ENCODE measurements around the gene ZNF862. TPM values are rescaled to one million over a fixed set of nuclear protein-coding genes. Genes with fewer than 3 reads are reported as not detected.

The ZNF862 gene
- total and polyA plus RNA-seq, 2 of the 8 experiments (the other 6 are each of a cell fraction or from before 2014, with no cell fraction given): 1.8 to 3.9 TPM

DNA sequence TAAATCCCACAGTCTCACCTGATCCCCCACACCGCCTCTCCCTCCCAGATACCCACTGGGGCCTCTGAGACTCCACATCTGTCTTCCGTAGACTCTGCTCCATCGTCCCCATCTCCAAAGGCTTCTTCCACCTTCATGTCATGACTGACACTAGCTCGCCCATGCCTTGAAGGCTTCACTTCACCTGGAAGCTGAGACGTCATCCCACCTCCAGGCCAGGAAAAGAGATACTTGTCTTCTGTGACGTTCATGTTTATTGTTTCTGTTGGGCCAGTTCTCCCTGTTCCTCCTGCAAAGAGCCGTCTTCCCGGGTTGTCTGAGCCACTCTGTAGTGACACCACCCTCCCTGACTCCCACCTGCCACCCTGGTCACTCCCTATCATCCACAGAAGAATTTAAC lies 3.6 kb upstream of the ZNF862 start:
- Histone ChIP-seq H4K5ac (ENCODE audit: insufficient read length, low read depth, low read length) (no peak overlapping the region), H3K23ac (ENCODE audit: insufficient read length) (no peak overlapping the region), H3K23me2 (ENCODE audit: low read depth, low read length) (peaks cover 5% of the 10 kb centered on the region; the same call in 1 of the 2 replicates), H2BK5ac (ENCODE audit: low read depth, low read length) (no peak overlapping the region), H3K9me3 (ENCODE audit: insufficient read depth in 2 of 2, low read depth in 1 of 2, low read length in 1 of 2) (no peaks in the 10 kb centered on the region), H3K4ac (replicated peaks; ENCODE audit: insufficient read length, low read depth, low read length) (no peak overlapping the region), H3K18ac (ENCODE audit: extremely low read depth, low read length) (no peak overlapping the region), H3K4me2 (ENCODE audit: insufficient read depth in 1 of 2, low read depth in 2 of 2, low read length in 2 of 2) (no peak overlapping the region), H3K4me3 (ENCODE audit: extremely low read depth in 1 of 4, insufficient read depth in 2 of 4, low read depth in 3 of 4, low read length in 4 of 4) (no peak overlapping the region), H3K56ac (replicated peaks; ENCODE audit: insufficient read length, low read depth, low read length) (no peak overlapping the region), H4K8ac (ENCODE audit: extremely low read depth, insufficient read depth, low read length) (no peak overlapping the region), H3K27ac (ENCODE audit: low read depth, low read length) (no peak overlapping the region), H2BK12ac (ENCODE audit: low read depth, low read length) (no peak overlapping the region), H3K79me1 (ENCODE audit: low read depth, low read length) (no peaks in the 10 kb centered on the region), H3K9ac (replicated peaks in 1 of 4; ENCODE audit: extremely low read depth in 1 of 4, low read depth in 3 of 4, low read length in 3 of 4) (no peak overlapping the region), H3K27me3 (replicated peaks in 1 of 4; ENCODE audit: control insufficient read depth in 3 of 4, extremely low read depth in 1 of 4, insufficient read depth in 3 of 4, low read length in 3 of 4) (no peaks in the 10 kb centered on the region; a peak in 1 of 7 replicates), H2BK20ac (ENCODE audit: low read length) (no peak overlapping the region), H4K20me1 (replicated peaks in 1 of 2; ENCODE audit: control insufficient read depth in 1 of 2, insufficient read depth in 2 of 2, low read length in 2 of 2) (no peaks in the 10 kb centered on the region), H3K4me1 (replicated peaks in 1 of 4; ENCODE audit: control insufficient read depth in 3 of 4, insufficient read depth in 4 of 4, low read length in 3 of 4) (peaks cover 4 to 10% (median 6%) of the 10 kb centered on the region in 4 experiments), H2AK5ac (ENCODE audit: low read depth, low read length) (no peak overlapping the region), H3K79me2 (ENCODE audit: control insufficient read depth in 1 of 2, insufficient read depth in 2 of 2, low read length in 2 of 2) (no peaks in the 10 kb centered on the region), H3K36me3 (ENCODE audit: control insufficient read depth in 2 of 4, insufficient read depth in 4 of 4, low read length in 3 of 4) (no peaks in the 10 kb centered on the region), H2AFZ (ENCODE audit: low read length) (no peak overlapping the region), H2BK120ac (replicated peaks; ENCODE audit: low read depth, low read length) (no peak overlapping the region), H4K91ac (replicated peaks; ENCODE audit: insufficient read length, low read length) (no peak overlapping the region), H2BK15ac (ENCODE audit: low read length) (no peak overlapping the region), H3K14ac (ENCODE audit: insufficient read length) (no peak overlapping the region)
- CTCF ChIA-PET (ENCODE audit: partially characterized antibody): interaction anchor here (0.9 to 1.9 kb wide), 5 partner anchors 9 to 35 kb away, joined by 3 to 8 read pairs (median 7); no protein-coding TSS in a partner anchor
- WGBS, 2 experiments (ENCODE audit: extremely low coverage in 1 of 2, insufficient coverage in 1 of 2, insufficient read length in 1 of 2, insufficient replicate concordance in 2 of 2, low coverage in 1 of 2, low lambda C conversion rate in 2 of 2, missing lambda C conversion rate in 1 of 2): 85% methylated on average over 8 of the region's 8 CpGs; no CpG with 5 or more reads in 1 of the 2 experiments
- no peak for FAIRE-seq
- TF ChIP-seq, protein P1, sequence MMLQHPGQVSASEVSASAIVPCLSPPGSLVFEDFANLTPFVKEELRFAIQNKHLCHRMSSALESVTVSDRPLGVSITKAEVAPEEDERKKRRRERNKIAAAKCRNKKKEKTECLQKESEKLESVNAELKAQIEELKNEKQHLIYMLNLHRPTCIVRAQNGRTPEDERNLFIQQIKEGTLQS (IDR thresholded peaks at IDR 0.05; ENCODE audit: insufficient read depth, low read depth, low read length): no peak
- DNase-seq (ENCODE audit: low read depth in 1 of 2, low spot score in 2 of 2): no peak
- POLR2A ChIA-PET (ENCODE audit: partially characterized antibody): interaction anchor here (1.1 kb wide), 1 partner anchor 61 kb away, joined by 3 read pairs; the partner anchor contains the start of gene ZNF467
